Subcutaneous abdominal adipose tissue (tissue), 5 donors: ENCODE measurements around the gene RSPH3.
"Not testable (repeated sequence)": the region's sequence is repeated elsewhere in the genome, so short reads cannot be mapped to it uniquely, and the experiment has no call there.

Experiments
- H3K27ac ChIP-seq: one replicate; pipeline ENCODE4 v1.7.0; 2013; ENCODE audit warnings: low read depth, mild to moderate bottlenecking, inconsistent platforms, low read length, moderate library complexity
- H3K27me3 ChIP-seq, 5 donors: one replicate each; pipeline ENCODE4 v1.7.0; 2013; ENCODE audit warnings: low read length in 5 of 5, inconsistent platforms in 1 of 5; ENCODE audit not compliant: control insufficient read depth in 5 of 5, insufficient read depth in 4 of 5
- H3K36me3 ChIP-seq, 5 donors: one replicate each; pipeline ENCODE4 v1.7.0; 2013; ENCODE audit warnings: low read length in 5 of 5; ENCODE audit not compliant: control insufficient read depth in 5 of 5, insufficient read depth in 5 of 5
- H3K4me1 ChIP-seq, 5 donors: one replicate each; pipeline ENCODE4 v1.7.0; 2013; ENCODE audit warnings: low read length in 5 of 5, mild to moderate bottlenecking in 3 of 5, moderate library complexity in 1 of 5; ENCODE audit not compliant: control insufficient read depth in 5 of 5, insufficient read depth in 5 of 5
- H3K4me3 ChIP-seq, 5 donors: one replicate each; pipeline ENCODE4 v1.7.0; 2013; ENCODE audit warnings: low read length in 5 of 5, low read depth in 1 of 5
- H3K9ac ChIP-seq, 5 donors: one replicate each; pipeline ENCODE4 v1.7.0; 2013; ENCODE audit warnings: low read length in 5 of 5, mild to moderate bottlenecking in 4 of 5, moderate library complexity in 3 of 5
- H3K9me3 ChIP-seq, 5 donors: one replicate each; pipeline ENCODE4 v1.7.0; 2013; ENCODE audit warnings: low read length in 5 of 5; ENCODE audit not compliant: control insufficient read depth in 5 of 5
- donor health status: healthy.
- donor health status: healthy.
- donor health status: healthy.
- donor health status: healthy.
- donor health status: healthy.

The RSPH3 gene

DNA sequence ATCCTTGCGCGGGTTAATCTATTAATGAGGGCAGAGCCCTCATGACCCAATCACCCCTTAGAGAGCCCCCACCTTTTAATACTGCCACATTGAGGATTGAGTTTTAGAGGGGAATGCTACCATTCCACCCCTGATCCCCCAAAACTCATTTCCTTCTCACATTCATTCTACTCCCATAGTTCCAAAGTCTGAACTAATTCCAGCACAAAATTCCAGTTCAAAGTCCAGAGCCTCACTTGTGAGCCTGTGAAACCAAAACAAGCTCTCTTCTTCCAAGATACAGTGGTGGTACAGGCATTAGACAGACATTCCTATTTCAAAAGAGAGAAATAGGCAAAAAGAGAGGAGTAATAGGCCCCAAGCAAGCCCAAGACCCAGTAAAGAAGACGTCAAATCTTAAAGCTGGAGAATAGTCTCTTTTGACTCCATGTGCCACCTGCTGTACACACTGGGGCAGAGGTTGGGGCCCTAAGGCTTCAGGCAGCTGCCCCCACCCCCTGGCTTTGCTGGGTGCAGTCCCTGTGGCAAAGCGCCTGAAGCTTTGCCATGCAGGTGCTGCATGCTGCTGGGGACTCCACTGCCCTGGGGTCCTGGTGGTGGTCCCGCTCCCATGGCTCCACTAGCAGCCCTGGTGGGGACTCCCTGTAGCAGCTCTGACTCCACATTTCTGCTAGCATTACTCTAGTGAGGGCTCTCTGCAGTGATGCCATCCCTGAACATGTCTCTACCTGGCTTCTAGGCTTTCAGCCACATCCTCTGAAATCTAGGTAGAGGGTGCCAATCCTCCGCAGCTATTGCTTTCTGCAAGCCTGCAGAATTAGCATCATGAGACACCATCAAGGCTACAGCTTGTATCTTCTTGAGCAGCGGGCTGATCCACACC is 41.3 kb downstream of the RSPH3 start:
- Histone ChIP-seq H3K36me3 (no peaks in the 10 kb centered on the region), H3K4me3 (no peak overlapping the region), H3K9me3 (no peaks in the 10 kb centered on the region), H3K4me1 (no peaks in the 10 kb centered on the region), H3K27me3 (no peaks in the 10 kb centered on the region), H3K27ac (no peak overlapping the region), H3K9ac (no peak overlapping the region)

DNA sequence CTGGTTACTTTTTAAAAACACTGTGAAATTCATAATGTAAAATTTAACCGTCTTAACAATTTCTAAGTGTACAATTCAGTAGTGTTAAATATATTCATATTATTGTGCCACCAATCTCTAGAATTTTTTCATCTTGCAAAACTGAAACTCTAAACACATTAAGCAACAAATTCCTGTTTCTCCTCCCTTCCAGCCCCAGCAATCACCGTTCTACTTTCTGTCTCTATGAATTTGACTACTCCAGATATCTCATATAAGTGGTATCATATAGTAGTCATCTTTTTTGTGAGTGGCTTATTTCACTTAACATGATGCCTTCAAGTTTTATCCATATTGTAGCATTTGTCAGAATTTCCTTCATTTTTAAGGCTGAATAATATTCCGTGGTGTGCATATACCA is 44.7 kb downstream of the RSPH3 start:
- no peaks in the 10 kb centered on the region for H3K4me1 ChIP-seq
- no peaks in the 10 kb centered on the region for H3K9me3 ChIP-seq
- H3K9ac ChIP-seq, result no peak overlapping the region
- no peaks in the 10 kb centered on the region for H3K27me3 ChIP-seq
- no peak overlapping the region for H3K27ac ChIP-seq
- no peaks in the 10 kb centered on the region for H3K36me3 ChIP-seq
- H3K4me3 ChIP-seq, result no peak overlapping the region

DNA sequence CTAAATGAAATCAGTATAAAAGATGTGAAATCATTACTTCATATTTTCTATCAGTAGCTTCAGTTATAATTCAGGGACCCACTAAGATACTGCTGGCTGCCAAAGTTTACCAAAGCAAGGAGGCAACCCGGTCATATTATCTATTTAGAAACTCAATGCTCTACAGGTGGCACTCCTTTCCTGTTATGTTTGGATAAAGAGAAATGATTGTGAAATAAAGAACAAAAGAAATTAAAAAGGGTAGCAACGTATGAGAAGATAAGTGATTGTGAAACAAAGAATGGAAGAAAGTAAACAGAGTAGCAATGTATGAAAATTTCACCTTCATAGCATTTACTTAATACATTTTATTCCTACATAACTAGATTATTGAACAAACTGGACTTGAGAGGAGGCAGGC is 45.2 kb downstream of the RSPH3 start:
- no peaks in the 10 kb centered on the region for H3K4me1 ChIP-seq
- H3K36me3 ChIP-seq, result no peaks in the 10 kb centered on the region
- no peak overlapping the region for H3K27ac ChIP-seq
- H3K9me3 ChIP-seq, result no peaks in the 10 kb centered on the region
- H3K4me3 ChIP-seq, result no peak overlapping the region
- no peak overlapping the region for H3K9ac ChIP-seq
- H3K27me3 ChIP-seq, result no peaks in the 10 kb centered on the region

DNA sequence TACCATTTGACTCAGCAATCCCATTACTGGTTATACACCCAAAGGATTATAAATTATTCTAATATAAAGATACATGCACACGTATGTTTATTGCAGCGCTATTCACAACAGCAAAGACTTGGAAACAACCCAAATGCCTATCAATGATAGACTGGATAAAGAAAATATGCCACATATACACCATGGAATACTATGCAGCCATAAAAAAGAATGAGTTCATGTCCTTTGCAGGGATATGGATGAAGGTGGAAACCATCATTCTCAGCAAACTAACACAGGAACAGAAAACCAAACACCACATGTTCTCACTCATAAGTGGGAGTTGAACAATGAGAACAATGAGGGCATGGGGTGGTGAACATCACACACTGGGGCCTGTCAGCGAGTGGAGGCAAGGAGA is 48.0 kb downstream of the RSPH3 start:
- not testable (repeated sequence) for H3K9me3 ChIP-seq, H3K27ac ChIP-seq, H3K9ac ChIP-seq, H3K36me3 ChIP-seq, H3K4me3 ChIP-seq, H3K4me1 ChIP-seq, H3K27me3 ChIP-seq

DNA sequence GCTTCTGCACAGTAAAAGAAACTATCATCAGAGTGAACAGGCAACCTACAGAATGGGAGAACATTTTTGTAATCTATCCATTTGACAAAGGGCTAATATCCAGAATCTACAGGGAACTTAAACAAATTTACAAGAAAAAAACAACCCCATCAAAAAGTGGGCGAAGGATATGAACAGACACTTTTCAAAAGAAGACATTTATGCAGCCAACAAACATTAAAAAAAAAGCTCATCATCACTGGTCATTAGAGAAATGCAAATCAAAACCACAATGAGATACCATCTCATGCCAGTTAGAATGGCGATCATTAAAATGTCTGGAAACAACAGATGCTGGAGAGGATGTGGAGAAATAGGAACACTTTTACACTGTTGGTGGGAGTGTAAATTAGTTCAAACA is 48.4 kb downstream of the RSPH3 start:
- H3K4me1 ChIP-seq, H3K4me3 ChIP-seq, H3K36me3 ChIP-seq, H3K27ac ChIP-seq, H3K9me3 ChIP-seq, H3K27me3 ChIP-seq, H3K9ac ChIP-seq: not testable (repeated sequence)

DNA sequence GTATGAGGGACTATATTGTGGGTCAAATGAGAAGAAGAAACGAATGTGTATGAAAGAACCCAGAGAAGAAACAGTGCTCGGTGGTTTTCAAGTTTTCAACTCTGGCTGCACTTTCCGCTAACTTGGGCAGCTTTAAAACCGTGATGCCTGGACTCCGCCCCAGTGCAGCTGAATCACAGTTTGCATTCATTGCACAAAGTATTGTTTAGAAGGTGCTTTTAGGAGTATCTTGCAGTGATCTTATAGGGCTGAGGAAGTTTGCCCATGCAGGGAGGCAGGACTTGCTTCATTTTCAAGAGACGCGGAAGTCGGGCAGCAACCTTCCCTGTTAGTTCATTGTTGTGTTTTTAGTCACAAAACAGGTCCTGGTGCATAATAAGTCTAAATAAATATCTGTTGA is 52.7 kb downstream of the RSPH3 start:
- H3K27me3 ChIP-seq, result no peaks in the 10 kb centered on the region
- H3K36me3 ChIP-seq, result no peaks in the 10 kb centered on the region
- no peaks in the 10 kb centered on the region for H3K4me1 ChIP-seq
- H3K9ac ChIP-seq, result no peak overlapping the region
- H3K9me3 ChIP-seq, result peaks cover 0 to 2% (median 0%) of the 10 kb centered on the region in 5 donors
- no peak overlapping the region for H3K27ac ChIP-seq
- no peak overlapping the region for H3K4me3 ChIP-seq

DNA sequence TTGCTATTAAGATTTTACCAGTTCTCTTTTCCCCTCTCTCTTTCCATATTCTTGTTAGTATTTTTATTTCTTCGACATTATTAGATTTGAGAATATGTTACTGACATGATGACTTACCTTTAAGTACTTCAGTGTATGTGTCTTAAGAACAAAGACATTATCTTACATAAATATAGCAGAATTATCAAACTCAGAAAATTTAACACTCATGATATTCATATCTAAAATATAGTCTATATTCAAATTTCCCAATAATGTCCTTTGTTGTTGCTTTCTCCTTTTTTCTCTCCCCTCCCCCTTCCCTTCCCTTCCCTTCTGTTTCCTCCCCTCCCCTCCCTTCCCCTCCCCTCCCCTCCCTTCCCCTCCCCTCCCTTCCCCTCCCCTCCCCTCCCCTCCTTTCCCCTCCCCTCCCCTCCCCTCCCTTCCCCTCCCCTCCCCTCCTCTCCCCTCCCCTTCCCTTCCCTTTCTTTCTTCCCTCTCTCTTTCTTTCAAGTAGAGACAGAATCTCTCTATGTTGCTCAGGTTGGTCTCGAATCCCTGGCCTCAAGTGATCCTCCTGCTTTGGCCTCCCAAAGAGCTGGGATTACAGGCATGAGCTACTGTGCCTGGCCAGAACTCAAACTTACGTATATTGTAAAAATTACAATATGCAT is 56.5 kb downstream of the RSPH3 start:
- Histone ChIP-seq H3K9me3 (peaks cover 0 to 3% (median 0%) of the 10 kb centered on the region in 5 donors), H3K27ac (no peak overlapping the region), H3K4me3 (no peak overlapping the region), H3K27me3 (peaks cover 0 to 8% (median 3%) of the 10 kb centered on the region in 5 donors), H3K4me1 (peaks cover 0 to 14% (median 12%) of the 10 kb centered on the region in 5 donors), H3K36me3 (no peaks in the 10 kb centered on the region), H3K9ac (no peak overlapping the region)

DNA sequence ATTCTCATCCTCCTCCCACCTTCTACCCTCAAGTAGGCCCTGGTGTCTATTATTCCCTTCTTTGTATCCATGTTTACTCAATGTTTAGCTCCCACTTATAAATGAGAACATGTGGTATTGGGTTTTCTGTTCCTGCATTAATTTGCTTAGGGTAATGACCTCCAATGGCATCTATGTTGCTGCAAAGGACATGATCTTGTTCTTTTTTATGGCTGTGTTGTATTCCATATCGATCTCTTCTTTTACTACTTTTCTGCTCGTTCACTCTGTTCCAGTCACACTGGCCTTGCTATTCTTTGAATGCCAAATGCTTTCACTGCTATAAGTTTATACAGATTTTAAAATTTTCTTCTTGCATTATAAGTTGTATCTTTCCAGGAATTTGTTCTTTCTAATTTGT is 57.7 kb downstream of the RSPH3 start:
- peaks cover 0 to 8% (median 3%) of the 10 kb centered on the region in 5 donors for H3K27me3 ChIP-seq
- H3K9me3 ChIP-seq, result peaks cover 0 to 3% (median 0%) of the 10 kb centered on the region in 5 donors
- H3K4me3 ChIP-seq, result no peak overlapping the region
- peaks cover 0 to 18% (median 12%) of the 10 kb centered on the region in 5 donors for H3K4me1 ChIP-seq
- no peak overlapping the region for H3K9ac ChIP-seq
- no peak overlapping the region for H3K27ac ChIP-seq
- no peaks in the 10 kb centered on the region for H3K36me3 ChIP-seq

DNA sequence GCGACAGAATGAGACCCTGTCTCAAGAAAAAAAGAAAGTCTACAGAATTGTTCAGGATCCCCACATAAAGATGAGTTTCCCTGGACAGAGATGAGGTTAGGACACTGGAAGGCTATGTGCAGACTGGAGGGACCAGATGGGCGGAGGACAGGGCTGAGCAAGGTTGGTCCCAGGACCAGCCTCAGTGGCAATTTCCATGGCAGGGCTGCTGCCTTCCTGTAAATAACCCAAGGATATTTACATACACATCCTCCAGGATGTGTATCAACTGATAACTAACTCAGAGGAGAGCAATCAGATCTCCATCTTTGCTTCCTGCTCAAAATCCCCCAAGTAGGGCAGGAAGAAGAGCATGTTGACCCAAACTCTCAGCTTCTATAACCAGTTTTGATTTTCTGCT is 58.8 kb downstream of the RSPH3 start:
- no peaks in the 10 kb centered on the region for H3K36me3 ChIP-seq
- no peak overlapping the region for H3K4me3 ChIP-seq
- H3K27me3 ChIP-seq, result peaks cover 0 to 8% (median 3%) of the 10 kb centered on the region in 5 donors
- H3K4me1 ChIP-seq, result peaks cover 0 to 18% (median 12%) of the 10 kb centered on the region in 5 donors
- no peak overlapping the region for H3K27ac ChIP-seq
- H3K9ac ChIP-seq, result no peak overlapping the region
- peaks cover 0 to 3% (median 0%) of the 10 kb centered on the region in 5 donors for H3K9me3 ChIP-seq
